K562 (cell line): ENCODE measurements around the gene GCSH. TPM values are rescaled to one million over a fixed set of nuclear protein-coding genes. Genes with fewer than 3 reads are reported as not detected.

Experiments
- CBX3 ChIP-seq, 2 experiments: IDR thresholded peaks; 1 replicate in 1 of 2; 2 replicates in 1 of 2; pipeline ENCODE4 v1.6.1; 2012; ENCODE audit warnings: inconsistent platforms in 2 of 2, low read length in 2 of 2, borderline replicate concordance in 1 of 2, control low read depth in 1 of 2
- CEBPB ChIP-seq: fragments of 450-650 bp; IDR thresholded peaks from 2 replicates; pipeline ENCODE4 v1.6.1; 2016; ENCODE audit warnings: missing genetic modification characterization, missing compliant biosample characterization
- HNRNPH1 ChIP-seq: fragments of 200-400 bp; formaldehyde crosslinking; optimal IDR thresholded peaks from 2 replicates; pipeline ENCODE3; 2017; ENCODE audit warnings: low read depth, mild to moderate bottlenecking, low read length, moderate library complexity
- KHSRP ChIP-seq: fragments of 450-650 bp; IDR thresholded peaks from 2 replicates; pipeline ENCODE4 v1.6.1; 2017
- KLF6 ChIP-seq: fragments of 250-450 bp; sonication (Bioruptor Pico); IDR thresholded peaks from 2 replicates; pipeline ENCODE4 v1.4.0; 2020; ENCODE audit warnings: mild to moderate bottlenecking, moderate library complexity, borderline replicate concordance
- NUFIP1 ChIP-seq: fragments of 450-650 bp; IDR thresholded peaks from 2 replicates; pipeline ENCODE4 v1.6.1; 2018; ENCODE audit not compliant: partially characterized antibody
- SIN3A ChIP-seq, 2 experiments: fragments of 150-350 bp in 1 of 2; IDR thresholded peaks; 2 replicates each; pipeline ENCODE4 v1.6.1; 2011 to 2016; ENCODE audit warnings: borderline replicate concordance in 2 of 2, low read depth in 2 of 2, low read length in 2 of 2, mild to moderate bottlenecking in 2 of 2, moderate library complexity in 2 of 2; ENCODE audit not compliant: control insufficient read depth in 1 of 2
- SMAD1 ChIP-seq: fragments of 150-350 bp; IDR thresholded peaks from 2 replicates; pipeline ENCODE4 v1.6.1; 2014; ENCODE audit warnings: low read length, low read depth; ENCODE audit not compliant: partially characterized antibody
- ZKSCAN1 ChIP-seq: fragments of 150-350 bp; IDR thresholded peaks from 2 replicates; pipeline ENCODE4 v1.6.1; 2016; ENCODE audit warnings: low read depth, low read length
- ZKSCAN3 ChIP-seq: fragments of 250-450 bp; sonication (Bioruptor Pico); IDR thresholded peaks from 2 replicates; pipeline ENCODE4 v1.4.0; 2020
- ZNF217 ChIP-seq: sonication (generic); formaldehyde crosslinking; IDR thresholded peaks from 2 replicates; pipeline ENCODE4 v1.8.0; 2022; ENCODE audit warnings: mild to moderate bottlenecking, missing genetic modification reagents
- ZNF316 ChIP-seq: fragments of 450-650 bp; IDR thresholded peaks from 2 replicates; pipeline ENCODE4 v1.6.1; 2016
- ZNF778 ChIP-seq: fragments of 450-650 bp; formaldehyde crosslinking; IDR thresholded peaks from 2 replicates; pipeline ENCODE4 v1.4.0; 2020; ENCODE audit warnings: mild to moderate bottlenecking, moderate library complexity
- polyA plus RNA-seq, 8 experiments: library from polyadenylated mRNA; depleted of rRNA in 4 of 8; stranded (reverse) in 5 of 8; unstranded in 3 of 8; fragments of >200 nt; fragmentation: Nextera tagmentation in 2 of 8; fragmentation: Illumina TruSeq in 1 of 8; extraction: Ambion mirVana in 2 of 8; extraction: Trizol in 1 of 8; gene quantifications; 2 replicates each; pipeline versions ENCODE4 v1.2.1 to v1.2.3, GENCODE V29; 2011 to 2014; ENCODE audit warnings: inconsistent platforms in 1 of 8, missing spikeins in 1 of 8
- total RNA-seq, 7 experiments: library from RNA; depleted of rRNA in 6 of 7; stranded (reverse); fragments of >200 nt in 6 of 7; fragmentation: Illumina TruSeq in 2 of 7; extraction: Trizol in 2 of 7; gene quantifications; 2 replicates each; pipeline versions ENCODE4 v1.2.1 to v1.2.3, GENCODE V29; 2011 to 2021; ENCODE audit warnings: low replicate concordance in 1 of 7
- TF ChIP-seq, protein P1 (sequence below), 2 experiments: IDR thresholded peaks in 1 of 2; conservative IDR thresholded peaks in 1 of 2; 2 replicates each; pipeline ENCODE4 v1.6.1; 2016; ENCODE audit warnings: low read depth in 2 of 2, mild to moderate bottlenecking in 1 of 2, missing compliant biosample characterization in 1 of 2, missing genetic modification characterization in 1 of 2, moderate library complexity in 1 of 2
- TF ChIP-seq, protein P2 (sequence below): fragments of 450-650 bp; IDR thresholded peaks from 2 replicates; pipeline ENCODE4 v1.6.1; 2016; ENCODE audit warnings: missing biosample characterization, missing genetic modification characterization
- TF ChIP-seq, protein P3 (sequence below): sonication (generic); formaldehyde crosslinking; IDR thresholded peaks from 2 replicates; pipeline ENCODE4 v1.8.0; 2022; ENCODE audit warnings: mild to moderate bottlenecking, missing genetic modification reagents
- TF ChIP-seq, protein P4 (sequence below): fragments of 450-650 bp; IDR thresholded peaks from 2 replicates; pipeline ENCODE4 v1.6.1; 2016; ENCODE audit warnings: antibody characterized with exemption

GCSH gene
- total and polyA plus RNA-seq, 9 of the 15 experiments (the other 6 are each of a cell fraction or from before 2014, with no cell fraction given), result 35.0 to 121 (median 89.0) TPM

DNA sequence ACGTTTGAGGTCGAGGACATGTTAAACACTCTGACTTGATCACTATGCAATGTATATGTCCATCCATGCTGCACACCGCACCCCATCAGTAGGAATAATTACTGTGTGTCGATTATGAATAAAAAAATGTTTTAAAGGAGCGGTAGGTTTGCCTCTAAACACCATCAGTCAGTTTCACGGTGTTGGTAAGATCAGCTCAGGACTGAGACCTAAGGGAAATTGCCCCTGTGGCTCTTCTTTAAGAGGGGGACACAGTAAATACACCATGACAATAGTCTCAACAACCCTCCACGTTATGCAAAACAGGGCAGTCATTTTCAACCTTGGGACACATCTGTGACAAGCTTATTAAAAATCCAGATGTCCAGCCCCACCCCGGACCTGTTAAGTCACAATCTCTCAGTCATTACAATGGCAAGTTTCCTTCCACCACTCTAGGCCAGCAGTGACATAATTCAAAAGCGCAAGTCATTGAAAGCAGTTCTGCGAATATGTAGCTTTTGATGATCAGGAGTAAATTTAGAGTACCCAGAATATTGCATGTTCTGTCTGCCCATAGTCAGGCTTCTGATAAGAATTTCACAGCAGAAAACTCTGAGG is 59.3 kb downstream of the GCSH start (continued):
- TF ChIP-seq, protein P1, sequence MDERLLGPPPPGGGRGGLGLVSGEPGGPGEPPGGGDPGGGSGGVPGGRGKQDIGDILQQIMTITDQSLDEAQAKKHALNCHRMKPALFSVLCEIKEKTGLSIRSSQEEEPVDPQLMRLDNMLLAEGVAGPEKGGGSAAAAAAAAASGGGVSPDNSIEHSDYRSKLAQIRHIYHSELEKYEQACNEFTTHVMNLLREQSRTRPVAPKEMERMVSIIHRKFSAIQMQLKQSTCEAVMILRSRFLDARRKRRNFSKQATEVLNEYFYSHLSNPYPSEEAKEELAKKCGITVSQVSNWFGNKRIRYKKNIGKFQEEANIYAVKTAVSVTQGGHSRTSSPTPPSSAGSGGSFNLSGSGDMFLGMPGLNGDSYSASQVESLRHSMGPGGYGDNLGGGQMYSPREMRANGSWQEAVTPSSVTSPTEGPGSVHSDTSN (CRISPR knock-in tag; IDR thresholded peaks at IDR 0.05; ENCODE audit: low read depth), result no peak
- TF ChIP-seq, protein P1 (tag; conservative IDR thresholded peaks at IDR 0.05; ENCODE audit: low read depth), result no peak
- TF ChIP-seq ZNF778 (CRISPR knock-in tag), result no peak
- TF ChIP-seq ZKSCAN3 (CRISPR knock-in tag), result no peak
- TF ChIP-seq CBX3 (IDR thresholded peaks at IDR 0.05; ENCODE audit: borderline replicate concordance in 1 of 2, low read length in 2 of 2), result peak in 1 of 2 experiments; percentile 50; a peak in 1 of 3 replicates
- no peak for TF ChIP-seq SIN3A (IDR thresholded peaks at IDR 0.05; ENCODE audit: borderline replicate concordance in 2 of 2, control insufficient read depth in 1 of 2, low read depth in 2 of 2, low read length in 2 of 2)
- TF ChIP-seq SMAD1, result peak; percentile 32
- TF ChIP-seq KHSRP, result no peak
- TF ChIP-seq CEBPB (tag), result 0 out of 2 replicates have a peak, but pooled peaks have one; percentile 13
- TF ChIP-seq, protein P2, sequence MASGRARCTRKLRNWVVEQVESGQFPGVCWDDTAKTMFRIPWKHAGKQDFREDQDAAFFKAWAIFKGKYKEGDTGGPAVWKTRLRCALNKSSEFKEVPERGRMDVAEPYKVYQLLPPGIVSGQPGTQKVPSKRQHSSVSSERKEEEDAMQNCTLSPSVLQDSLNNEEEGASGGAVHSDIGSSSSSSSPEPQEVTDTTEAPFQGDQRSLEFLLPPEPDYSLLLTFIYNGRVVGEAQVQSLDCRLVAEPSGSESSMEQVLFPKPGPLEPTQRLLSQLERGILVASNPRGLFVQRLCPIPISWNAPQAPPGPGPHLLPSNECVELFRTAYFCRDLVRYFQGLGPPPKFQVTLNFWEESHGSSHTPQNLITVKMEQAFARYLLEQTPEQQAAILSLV (tag), result no peak
- no peak for TF ChIP-seq KLF6 (CRISPR knock-in tag)
- TF ChIP-seq, protein P3, sequence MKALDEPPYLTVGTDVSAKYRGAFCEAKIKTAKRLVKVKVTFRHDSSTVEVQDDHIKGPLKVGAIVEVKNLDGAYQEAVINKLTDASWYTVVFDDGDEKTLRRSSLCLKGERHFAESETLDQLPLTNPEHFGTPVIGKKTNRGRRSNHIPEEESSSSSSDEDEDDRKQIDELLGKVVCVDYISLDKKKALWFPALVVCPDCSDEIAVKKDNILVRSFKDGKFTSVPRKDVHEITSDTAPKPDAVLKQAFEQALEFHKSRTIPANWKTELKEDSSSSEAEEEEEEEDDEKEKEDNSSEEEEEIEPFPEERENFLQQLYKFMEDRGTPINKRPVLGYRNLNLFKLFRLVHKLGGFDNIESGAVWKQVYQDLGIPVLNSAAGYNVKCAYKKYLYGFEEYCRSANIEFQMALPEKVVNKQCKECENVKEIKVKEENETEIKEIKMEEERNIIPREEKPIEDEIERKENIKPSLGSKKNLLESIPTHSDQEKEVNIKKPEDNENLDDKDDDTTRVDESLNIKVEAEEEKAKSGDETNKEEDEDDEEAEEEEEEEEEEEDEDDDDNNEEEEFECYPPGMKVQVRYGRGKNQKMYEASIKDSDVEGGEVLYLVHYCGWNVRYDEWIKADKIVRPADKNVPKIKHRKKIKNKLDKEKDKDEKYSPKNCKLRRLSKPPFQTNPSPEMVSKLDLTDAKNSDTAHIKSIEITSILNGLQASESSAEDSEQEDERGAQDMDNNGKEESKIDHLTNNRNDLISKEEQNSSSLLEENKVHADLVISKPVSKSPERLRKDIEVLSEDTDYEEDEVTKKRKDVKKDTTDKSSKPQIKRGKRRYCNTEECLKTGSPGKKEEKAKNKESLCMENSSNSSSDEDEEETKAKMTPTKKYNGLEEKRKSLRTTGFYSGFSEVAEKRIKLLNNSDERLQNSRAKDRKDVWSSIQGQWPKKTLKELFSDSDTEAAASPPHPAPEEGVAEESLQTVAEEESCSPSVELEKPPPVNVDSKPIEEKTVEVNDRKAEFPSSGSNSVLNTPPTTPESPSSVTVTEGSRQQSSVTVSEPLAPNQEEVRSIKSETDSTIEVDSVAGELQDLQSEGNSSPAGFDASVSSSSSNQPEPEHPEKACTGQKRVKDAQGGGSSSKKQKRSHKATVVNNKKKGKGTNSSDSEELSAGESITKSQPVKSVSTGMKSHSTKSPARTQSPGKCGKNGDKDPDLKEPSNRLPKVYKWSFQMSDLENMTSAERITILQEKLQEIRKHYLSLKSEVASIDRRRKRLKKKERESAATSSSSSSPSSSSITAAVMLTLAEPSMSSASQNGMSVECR (CRISPR knock-in tag), result peak; percentile 34; the same call in 1 of the 2 replicates
- TF ChIP-seq ZNF217 (CRISPR knock-in tag), result no peak
- no peak for TF ChIP-seq NUFIP1
- no peak for TF ChIP-seq HNRNPH1
- 0 out of 2 replicates have a peak, but pooled peaks have one; percentile 28 for TF ChIP-seq ZKSCAN1
- TF ChIP-seq, protein P4, sequence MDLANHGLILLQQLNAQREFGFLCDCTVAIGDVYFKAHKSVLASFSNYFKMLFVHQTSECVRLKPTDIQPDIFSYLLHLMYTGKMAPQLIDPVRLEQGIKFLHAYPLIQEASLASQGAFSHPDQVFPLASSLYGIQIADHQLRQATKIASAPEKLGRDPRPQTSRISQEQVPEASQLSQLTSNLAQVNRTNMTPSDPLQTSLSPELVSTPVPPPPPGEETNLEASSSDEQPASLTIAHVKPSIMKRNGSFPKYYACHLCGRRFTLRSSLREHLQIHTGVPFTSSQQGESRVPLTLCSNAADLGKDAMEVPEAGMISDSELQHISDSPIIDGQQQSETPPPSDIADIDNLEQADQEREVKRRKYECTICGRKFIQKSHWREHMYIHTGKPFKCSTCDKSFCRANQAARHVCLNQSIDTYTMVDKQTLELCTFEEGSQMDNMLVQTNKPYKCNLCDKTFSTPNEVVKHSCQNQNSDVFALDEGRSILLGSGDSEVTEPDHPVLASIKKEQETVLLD, result no peak
- peak; percentile 92 for TF ChIP-seq ZNF316
